ENCODE data around the gene TBC1D16.

The TBC1D16 gene

GRCh38 chr17:79936641-79937381 lies 98.9 kb downstream of the TBC1D16 start:
- no peak for DNase-seq

GRCh38 chr17:79936050-79936449 lies 99.6 kb downstream of the TBC1D16 start:
- no peak for DNase-seq

- DNase-seq, result no peak
Measured at GRCh38 chr17:79935197-79935885, 100.3 kb downstream of the TBC1D16 start.

- no peak for DNase-seq
Measured at GRCh38 chr17:79934653-79934970, 101.1 kb downstream of the TBC1D16 start.

- no peak for DNase-seq
Measured at GRCh38 chr17:79933863-79934652, 101.6 kb downstream of the TBC1D16 start.

GRCh38 chr17:79932451-79933306 lies 103.0 kb downstream of the TBC1D16 start:
- DNase-seq, result no peak

- DNase-seq, result no peak
Measured at GRCh38 chr17:79931817-79932309, 103.8 kb downstream of the TBC1D16 start.

GRCh38 chr17:79930877-79931816 lies 104.5 kb downstream of the TBC1D16 start:
- DNase-seq, result no peak

GRCh38 chr17:79930062-79930876 lies 105.4 kb downstream of the TBC1D16 start:
- no peak for DNase-seq

GRCh38 chr17:79929257-79930061 lies 106.2 kb downstream of the TBC1D16 start:
- no peak for DNase-seq

- DNase-seq, result no peak
Measured at GRCh38 chr17:79928502-79929256, 107.0 kb downstream of the TBC1D16 start.

- no peak for DNase-seq
Measured at GRCh38 chr17:79927688-79928501, 107.8 kb downstream of the TBC1D16 start.

- no peak for DNase-seq
Measured at GRCh38 chr17:79927136-79927661, 108.5 kb downstream of the TBC1D16 start.

- DNase-seq, result no peak
Measured at GRCh38 chr17:79926605-79927135, 109.0 kb downstream of the TBC1D16 start.

GRCh38 chr17:79926142-79926604 lies 109.5 kb downstream of the TBC1D16 start:
- DNase-seq, result no peak

- no peak for DNase-seq
Measured at GRCh38 chr17:79925242-79925957, 110.3 kb downstream of the TBC1D16 start.

- DNase-seq, result no peak
Measured at GRCh38 chr17:79924639-79924976, 111.1 kb downstream of the TBC1D16 start.

All from central memory CD4-positive, alpha-beta T cell (primary cell).